Natural killer cell (primary cell): ENCODE results near the gene GRIN2A. TPM values are rescaled to one million over a fixed set of nuclear protein-coding genes. Genes with fewer than 3 reads are reported as not detected.

Source experiments
- ATAC-seq, 3 donors: fragments of 150-1000 bp in 2 of 3; fragments of 200-7000 bp in 1 of 3; cut with Tn5 transposase; 1 replicate in 1 of 3; 2 replicates in 2 of 3; pipeline ENCODE4 v1.10.0; 2021; ENCODE audit warnings: mild to moderate bottlenecking in 2 of 3, moderate library complexity in 2 of 3
- DNase-seq, 2 donors: peaks; one replicate each; pipeline versions ENCODE4 v3.0.0 to v3.0.0-alpha.2; 2013 to 2021; ENCODE audit warnings: mixed read lengths in 1 of 2
- H3K27ac ChIP-seq: one replicate; pipeline ENCODE4 v1.5.1; 2013; ENCODE audit warnings: mild to moderate bottlenecking, low read length
- H3K27me3 ChIP-seq: one replicate; pipeline ENCODE4 v1.6.1; 2013; ENCODE audit warnings: low read length; ENCODE audit not compliant: control insufficient read depth, insufficient read depth
- H3K36me3 ChIP-seq: one replicate; pipeline ENCODE4 v1.6.1; 2013; ENCODE audit warnings: low read length; ENCODE audit not compliant: control insufficient read depth, insufficient read depth
- H3K4me1 ChIP-seq: one replicate; pipeline ENCODE4 v1.6.1; 2013; ENCODE audit warnings: low read length; ENCODE audit not compliant: control insufficient read depth, insufficient read depth
- H3K4me3 ChIP-seq: one replicate; pipeline ENCODE4 v1.5.1; 2013; ENCODE audit warnings: low read length
- H3K9me3 ChIP-seq: one replicate; pipeline ENCODE4 v1.6.1; 2013; ENCODE audit warnings: low read length; ENCODE audit not compliant: control insufficient read depth, insufficient read depth
- H3K27ac Mint-ChIP-seq, 2 donors: one replicate each; pipeline ENCODE4 v1.8.0; 2022; ENCODE audit warnings: mild to moderate bottlenecking in 2 of 2, mixed read lengths in 2 of 2, moderate library complexity in 1 of 2
- H3K27me3 Mint-ChIP-seq, 2 donors: one replicate each; pipeline ENCODE4 v1.8.0; 2022; ENCODE audit warnings: low read depth in 2 of 2, mixed read lengths in 2 of 2
- H3K36me3 Mint-ChIP-seq: one replicate; pipeline ENCODE4 v1.8.0; 2022; ENCODE audit warnings: mixed read lengths
- H3K4me1 Mint-ChIP-seq, 2 donors: one replicate each; pipeline ENCODE4 v1.8.0; 2022; ENCODE audit warnings: mixed read lengths in 2 of 2
- H3K4me3 Mint-ChIP-seq: one replicate; pipeline ENCODE4 v1.8.0; 2022; ENCODE audit warnings: mild to moderate bottlenecking, moderate library complexity, mixed read lengths
- H3K9me3 Mint-ChIP-seq, 2 donors: one replicate each; pipeline ENCODE4 v1.8.0; 2022; ENCODE audit warnings: mixed read lengths in 2 of 2
- CTCF ChIP-seq: fragments of 200-600 bp; IDR thresholded peaks from one replicate; pipeline ENCODE4 v1.8.0; 2022; ENCODE audit warnings: antibody characterized with exemption
- WGBS: methylation state at CpG from one replicate; pipeline ENCODE4 v1.1.7; 2013; ENCODE audit warnings: missing lambda C conversion rate; ENCODE audit not compliant: insufficient coverage; 5-methylcytosine and 5-hydroxymethylcytosine counted together
- intact Hi-C: fragments of 100-400 bp; cut with micrococcal nuclease; formaldehyde crosslinking; loops from one replicate; pipeline ENCODE4 v1.14.2; 2022
- total RNA-seq, 4 donors: library from RNA; stranded (reverse); fragments of 120-200 nt in 1 of 4; gene quantifications; one replicate each; pipeline versions ENCODE4 v1.2.3 to v1.2.4, GENCODE V29; 2013 to 2022

GRIN2A gene
- total RNA-seq, 3 donors from 2014 or later (not counting 1 experiment from before 2014, with no cell fraction given): not detected

- Histone ChIP-seq H3K27me3 (no peaks in the 10 kb centered on the region), H3K9me3 (no peaks in the 10 kb centered on the region), H3K4me1 (no peaks in the 10 kb centered on the region), H3K27ac (no peak overlapping the region), H3K36me3 (no peaks in the 10 kb centered on the region), H3K4me3 (no peak overlapping the region)
- no peak for TF ChIP-seq CTCF
- ATAC-seq (no peak), DNase-seq (no peak)
- H3K4me1 Mint-ChIP-seq: no peaks in the 10 kb centered on the region
- peaks cover 0 to 14% of the 10 kb centered on the region in 2 donors for H3K27me3 Mint-ChIP-seq
- H3K36me3 Mint-ChIP-seq: no peaks in the 10 kb centered on the region
- intact Hi-C loops: no loop called here
- H3K27ac Mint-ChIP-seq: no peak overlapping the region
- 83% methylated on average over 1 of the region's 1 CpG for WGBS
- H3K4me3 Mint-ChIP-seq: no peak overlapping the region
- no peaks in the 10 kb centered on the region for H3K9me3 Mint-ChIP-seq
Observed at GRCh38 chr16:9818702-9819101, 363.5 kb downstream of the GRIN2A start.

DNA sequence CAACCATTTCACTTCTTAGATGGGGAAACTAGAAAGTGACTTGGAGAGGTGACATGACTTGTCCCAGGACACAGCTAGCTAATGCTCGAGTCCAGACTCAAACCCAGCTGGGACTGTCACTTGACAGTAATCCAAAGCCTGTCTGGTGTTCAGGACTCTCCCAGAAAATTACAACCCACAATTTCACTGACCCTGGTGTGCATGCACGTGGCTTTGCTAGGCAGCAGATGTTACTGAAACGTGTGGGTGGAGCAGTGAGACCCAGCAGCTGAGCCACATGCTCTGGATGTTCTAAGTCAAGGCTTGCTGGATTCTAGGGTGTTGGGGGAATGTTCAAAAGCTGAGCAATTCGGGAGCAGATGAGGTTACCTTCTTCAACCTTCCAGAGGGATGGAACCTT lies 364.6 kb downstream of the GRIN2A start:
- no peak overlapping the region for H3K27ac Mint-ChIP-seq
- no peak for ATAC-seq
- no peaks in the 10 kb centered on the region for H3K4me1 ChIP-seq
- peaks cover 0 to 10% of the 10 kb centered on the region in 2 donors for H3K27me3 Mint-ChIP-seq
- no peaks in the 10 kb centered on the region for H3K9me3 ChIP-seq
- DNase-seq: no peak
- no peak overlapping the region for H3K4me3 ChIP-seq
- H3K27me3 ChIP-seq: no peaks in the 10 kb centered on the region
- H3K36me3 Mint-ChIP-seq: no peaks in the 10 kb centered on the region
- no peaks in the 10 kb centered on the region for H3K4me1 Mint-ChIP-seq
- no peak overlapping the region for H3K4me3 Mint-ChIP-seq
- H3K9me3 Mint-ChIP-seq: no peaks in the 10 kb centered on the region
- H3K36me3 ChIP-seq: no peaks in the 10 kb centered on the region
- WGBS: 66% methylated on average over 4 of the region's 4 CpGs
- H3K27ac ChIP-seq: no peak overlapping the region
- intact Hi-C loops: no loop called here
- TF ChIP-seq CTCF: no peak

DNA sequence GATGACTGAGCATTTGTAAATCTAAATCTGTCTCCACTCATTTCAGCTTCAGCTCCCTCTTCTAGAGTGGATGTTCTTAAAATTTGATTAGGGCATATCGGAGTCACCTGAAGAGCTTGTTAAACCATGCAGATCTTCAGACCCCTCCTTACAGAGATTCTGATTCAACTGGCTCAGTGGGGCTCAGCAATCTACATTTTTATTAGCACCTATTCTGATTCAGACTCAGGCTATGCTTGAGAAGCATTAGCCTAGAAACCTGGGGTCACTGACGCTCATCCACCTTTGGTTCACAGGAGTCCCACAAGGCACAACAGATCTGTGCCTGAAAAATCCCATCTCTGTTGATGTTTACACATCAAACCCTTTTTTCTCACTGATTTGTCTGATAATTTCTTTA lies 365.6 kb downstream of the GRIN2A start:
- Mint-ChIP-seq H3K27ac (no peak overlapping the region), H3K9me3 (no peaks in the 10 kb centered on the region), H3K4me1 (no peaks in the 10 kb centered on the region), H3K4me3 (no peak overlapping the region), H3K27me3 (peaks cover 0 to 3% of the 10 kb centered on the region in 2 donors), H3K36me3 (no peaks in the 10 kb centered on the region)
- no peaks in the 10 kb centered on the region for H3K36me3 ChIP-seq
- no peak overlapping the region for H3K4me3 ChIP-seq
- no peaks in the 10 kb centered on the region for H3K9me3 ChIP-seq
- TF ChIP-seq CTCF: no peak
- no peak overlapping the region for H3K27ac ChIP-seq
- no peak for ATAC-seq
- no peaks in the 10 kb centered on the region for H3K4me1 ChIP-seq
- H3K27me3 ChIP-seq: no peaks in the 10 kb centered on the region
- intact Hi-C loops: no loop called here
- 63% methylated on average over 2 of the region's 2 CpGs for WGBS
- no peak for DNase-seq

DNA sequence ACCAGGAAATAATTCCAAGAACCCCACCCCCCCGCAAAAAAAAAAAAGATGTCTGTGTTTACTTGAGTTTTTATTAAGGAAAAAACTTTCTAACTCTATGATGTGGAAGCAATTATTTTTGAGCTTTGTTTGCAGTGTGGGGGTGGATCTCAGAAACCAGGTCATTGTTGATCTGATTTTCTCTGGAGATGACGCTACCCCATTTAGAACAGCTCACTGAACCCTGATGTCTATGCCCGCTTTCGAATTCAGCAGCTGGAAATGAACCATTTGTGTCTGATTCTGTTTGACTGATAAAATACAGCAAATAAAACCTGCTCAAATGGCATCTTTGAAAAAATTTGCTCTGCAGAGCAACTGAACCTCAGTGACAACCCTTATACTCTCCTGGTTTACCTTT lies 368.6 kb downstream of the GRIN2A start:
- Histone ChIP-seq H3K4me1 (no peaks in the 10 kb centered on the region), H3K27me3 (no peaks in the 10 kb centered on the region), H3K36me3 (no peaks in the 10 kb centered on the region), H3K4me3 (no peak overlapping the region), H3K27ac (no peak overlapping the region), H3K9me3 (no peaks in the 10 kb centered on the region)
- ATAC-seq (no peak), DNase-seq (no peak)
- WGBS: 97% methylated on average over 3 of the region's 4 CpGs
- Mint-ChIP-seq H3K36me3 (no peaks in the 10 kb centered on the region), H3K27ac (no peak overlapping the region), H3K4me3 (no peak overlapping the region), H3K9me3 (no peaks in the 10 kb centered on the region), H3K4me1 (no peaks in the 10 kb centered on the region), H3K27me3 (no peaks in the 10 kb centered on the region)
- intact Hi-C loops: no loop called here
- no peak for TF ChIP-seq CTCF
